ENCODE measurements around the gene PLEKHA6. TPM values are rescaled to one million over a fixed set of nuclear protein-coding genes. Genes with fewer than 3 reads are reported as not detected.

Gene PLEKHA6
- total RNA-seq, 2 donors from 2014 or later, result 0.37 to 1.3 TPM

DNA sequence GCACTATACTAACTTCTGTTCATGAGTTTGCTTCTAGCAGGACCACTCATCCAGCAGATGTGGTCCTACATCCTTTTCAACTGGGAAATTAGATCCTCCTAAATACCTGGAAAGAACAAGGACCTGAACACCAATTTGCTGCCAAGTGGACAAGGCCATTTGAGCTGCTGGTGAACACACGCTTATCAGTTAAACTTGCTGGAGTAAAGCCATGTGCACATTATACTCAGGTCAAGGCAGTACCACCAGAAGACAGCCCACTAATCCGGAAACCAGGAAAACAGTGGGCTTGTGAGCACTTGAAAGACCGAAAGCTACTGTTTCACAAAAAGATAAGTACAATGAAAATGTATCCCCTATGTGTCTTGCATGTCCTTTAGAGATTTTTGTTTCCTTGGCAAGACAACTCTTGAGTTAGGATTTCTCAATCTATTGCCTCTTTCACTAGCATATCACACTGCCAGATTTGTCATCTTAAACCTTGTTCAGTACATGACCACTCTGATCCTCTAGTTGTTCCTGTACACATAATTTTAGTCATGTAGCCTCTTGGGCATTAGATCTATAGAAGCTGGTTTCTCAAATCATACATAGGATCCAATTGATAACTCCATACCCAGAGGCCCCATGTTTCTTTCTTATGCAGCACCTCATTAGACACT is 189.1 kb downstream of the PLEKHA6 start:
- no peak overlapping the region for H3K27ac Mint-ChIP-seq
- no peaks in the 10 kb centered on the region for H3K36me3 Mint-ChIP-seq (ENCODE audit: low read depth)
- H3K27me3 Mint-ChIP-seq, result peaks cover 5% of the 10 kb centered on the region

DNA sequence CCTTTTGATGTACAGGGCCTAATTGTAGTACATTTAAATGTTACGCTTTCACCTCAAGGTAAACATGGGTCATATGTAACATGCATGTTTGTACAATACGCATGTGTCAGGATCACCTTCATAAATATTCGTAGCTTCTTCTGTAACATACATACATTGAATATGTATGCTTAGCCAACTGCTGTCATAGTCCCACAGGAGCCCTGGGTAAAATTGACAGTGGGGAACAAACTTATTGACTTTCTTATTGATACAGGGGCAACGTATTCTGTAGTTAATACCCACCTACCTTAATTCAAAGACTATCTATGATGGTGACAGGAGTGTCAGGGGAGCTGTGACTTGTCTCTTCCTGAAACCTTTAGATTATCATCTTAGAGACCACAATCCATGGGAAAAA is 189.9 kb downstream of the PLEKHA6 start:
- H3K27me3 Mint-ChIP-seq, result peaks cover 10% of the 10 kb centered on the region
- H3K4me1 Mint-ChIP-seq, result no peaks in the 10 kb centered on the region
- ATAC-seq (replicated peaks), result no peak
- H3K9me3 Mint-ChIP-seq, result peaks cover 9% of the 10 kb centered on the region
- no peak overlapping the region for H3K4me3 Mint-ChIP-seq
- no peaks in the 10 kb centered on the region for H3K36me3 Mint-ChIP-seq (ENCODE audit: low read depth)
- no peak overlapping the region for H3K27ac Mint-ChIP-seq

More for the DNA sequence above, 189.1 kb downstream of the PLEKHA6 start:
- H3K4me3 Mint-ChIP-seq, result no peak overlapping the region
- peaks cover 9% of the 10 kb centered on the region for H3K9me3 Mint-ChIP-seq
- no peaks in the 10 kb centered on the region for H3K4me1 Mint-ChIP-seq
- no peak for ATAC-seq (replicated peaks)

Other genes with a start within 250 kb of the PLEKHA6 start
- gene ETNK2, start 207.9 kb downstream of the PLEKHA6 start, total RNA-seq, result under 1 TPM; 0.35 to 0.42 TPM
- gene REN, start 193.6 kb downstream of the PLEKHA6 start, total RNA-seq, result not detected
- not detected for gene KISS1, start 163.4 kb downstream of the PLEKHA6 start, total RNA-seq
- under 1 TPM in 1 of 2 donors, not detected in 1; 0.48 TPM for gene GOLT1A, start 145.9 kb downstream of the PLEKHA6 start, total RNA-seq
- gene PPP1R15B, start 51.9 kb upstream of the PLEKHA6 start, total RNA-seq, result 10 to 100 TPM; 63.9 to 71.6 TPM
- 10 to 100 TPM; 31.0 to 67.6 TPM for gene PIK3C2B, start 134.9 kb upstream of the PLEKHA6 start, total RNA-seq
- gene MDM4, start 156.5 kb upstream of the PLEKHA6 start, total RNA-seq, result 100 to 1,000 TPM in 1 of 2 donors, 10 to 100 TPM in 1; 71.3 to 130 TPM

Measured in activated T-helper 17 cell treated with anti-CD3 and anti-CD28 coated beads, Interleukin-2, amount 50 U/mL, for 72 hours (primary cell).